NCI-H2227 treated with DMSO at 0.1 percent for 48 hours (cell line): ENCODE data around the gene FAF1.

ENCODE experiments used
- DNase-seq: peaks from one replicate; lab custom pipeline; 2025; lab: John Stamatoyannopoulos, UW

Gene FAF1

DNA sequence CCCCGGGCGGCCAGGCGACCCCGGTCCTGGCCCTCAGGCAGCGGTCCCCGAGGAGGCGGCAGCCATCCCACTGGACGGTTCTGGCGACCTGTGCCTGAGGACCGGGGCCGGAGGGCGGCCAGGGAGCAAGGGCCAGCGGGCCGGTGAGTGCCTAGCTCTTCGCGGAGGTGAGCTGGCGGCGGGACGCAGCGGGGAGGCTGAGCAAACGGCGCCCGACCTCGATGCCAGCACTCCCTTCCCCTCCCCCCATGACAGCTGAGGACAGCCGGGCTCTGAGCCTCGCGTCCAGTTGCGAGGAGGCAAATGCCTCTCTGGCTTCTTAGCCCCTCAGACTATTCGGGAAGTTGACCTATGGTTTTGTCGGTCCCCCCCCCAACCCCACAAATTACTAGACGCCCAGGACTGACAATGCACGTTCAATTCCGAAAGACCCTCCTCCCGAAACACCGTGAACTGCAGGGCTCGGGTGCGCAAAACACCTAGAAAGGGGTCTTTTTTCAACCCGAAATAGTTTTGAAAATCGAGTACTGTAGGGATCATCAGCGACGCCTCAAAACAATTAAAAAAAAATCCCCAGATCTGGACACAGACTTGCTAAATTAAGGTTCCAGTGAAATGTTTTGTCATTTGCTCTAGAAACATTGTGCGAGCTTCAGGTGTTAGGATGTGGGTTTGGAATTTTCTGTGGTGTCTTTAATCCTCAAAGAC lies 18.2 kb upstream of the FAF1 start:
- DNase-seq: peak; percentile 69

DNA sequence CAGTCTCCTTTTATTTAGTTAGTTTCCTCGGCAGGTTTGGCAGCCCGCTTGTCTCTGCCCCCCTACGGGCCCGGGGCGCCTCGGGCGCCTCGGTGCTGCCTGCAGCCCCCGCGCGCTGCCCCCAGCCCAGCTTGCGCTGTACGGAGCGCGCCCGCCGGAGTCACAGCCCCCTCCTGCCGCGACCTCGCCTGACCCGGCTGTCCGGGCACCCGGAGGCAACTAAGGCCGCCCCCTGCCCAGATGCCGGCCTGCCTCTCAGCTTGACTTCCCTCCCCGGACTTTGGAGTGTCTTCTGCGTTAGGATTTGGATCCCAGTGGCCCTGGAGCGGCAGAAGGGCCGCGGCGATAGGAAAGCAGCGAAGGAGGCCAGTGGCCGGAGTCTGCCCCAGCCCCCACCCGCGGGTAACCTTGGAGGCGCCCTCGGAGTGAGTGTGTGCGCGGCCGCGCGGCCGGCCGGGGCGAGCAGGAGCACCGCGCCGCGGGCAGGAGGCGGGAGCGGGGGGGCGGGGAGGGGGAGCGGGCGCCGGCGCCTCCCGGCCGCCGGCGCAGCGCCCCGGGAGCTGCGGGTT lies 17.6 kb upstream of the FAF1 start:
- DNase-seq: no peak

DNA sequence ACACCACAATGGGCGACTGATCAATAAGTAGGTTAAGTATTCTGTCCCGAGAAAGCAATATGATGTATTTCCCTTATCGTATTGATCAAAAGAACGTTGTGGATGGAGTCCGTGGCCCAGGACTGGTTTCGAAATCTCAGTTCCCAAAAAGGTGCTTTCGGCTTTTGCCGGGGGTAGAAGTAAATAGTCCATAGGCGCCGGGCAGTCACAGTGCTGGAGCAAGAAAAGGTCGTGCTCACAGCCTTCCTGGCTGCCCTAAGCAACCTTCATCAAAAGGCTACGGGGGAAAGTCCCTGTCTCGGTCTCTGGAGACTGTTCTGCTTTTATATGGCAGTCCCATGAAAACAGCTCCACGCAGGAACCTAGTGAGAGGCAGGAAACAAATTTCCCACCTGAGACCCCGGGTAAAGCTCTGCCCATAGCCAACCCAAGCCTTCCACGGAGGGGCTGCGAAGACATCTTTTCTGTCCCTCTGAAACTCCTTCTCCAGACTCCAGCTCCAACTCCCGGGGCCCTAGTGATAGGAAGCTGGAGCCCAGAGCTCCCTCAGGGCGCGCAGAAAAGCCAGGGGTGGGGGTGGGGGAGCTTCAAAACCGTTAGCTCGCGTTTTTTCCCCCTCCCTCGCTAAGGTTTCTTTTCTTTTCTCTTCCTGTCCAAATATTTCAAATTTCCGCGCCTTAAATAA lies 17.0 kb upstream of the FAF1 start:
- peak; percentile 75 for DNase-seq

DNA sequence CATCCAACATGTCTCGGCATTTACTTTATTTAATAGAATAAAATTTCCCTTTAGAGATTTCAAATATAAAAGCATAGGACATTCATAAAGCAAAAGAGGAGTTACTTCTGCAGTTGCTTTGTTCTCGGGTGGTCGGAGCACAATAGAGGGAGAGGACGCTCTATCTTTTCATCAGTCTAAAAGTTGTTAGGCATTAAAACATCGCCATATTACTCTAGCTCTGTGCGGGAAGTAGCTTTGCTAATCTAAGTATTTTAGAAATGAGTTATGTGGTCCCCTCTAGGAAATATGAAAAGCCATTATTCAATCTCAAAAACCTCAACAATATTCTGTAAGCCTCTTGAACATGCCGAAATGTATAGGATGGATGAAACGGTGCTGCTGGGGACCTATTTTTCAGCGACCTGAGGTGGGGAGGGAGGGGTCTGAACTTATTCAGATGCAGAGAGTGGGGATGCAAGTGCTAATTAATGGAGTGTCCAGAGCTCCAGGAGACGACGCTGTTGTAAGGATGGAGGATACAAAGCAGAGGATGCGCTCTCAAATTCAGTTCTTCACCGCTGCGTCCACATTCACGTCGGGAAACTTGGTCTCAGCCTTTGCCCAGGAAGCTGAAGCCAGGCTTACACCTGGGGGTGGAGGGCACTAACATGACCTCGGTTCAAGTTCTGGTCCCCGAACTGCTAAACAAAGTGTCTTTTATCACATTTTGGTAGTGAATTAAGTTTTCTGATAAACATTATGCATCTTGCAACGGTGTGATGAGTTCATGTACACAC lies 16.2 kb upstream of the FAF1 start:
- peak; percentile 80 for DNase-seq

DNA sequence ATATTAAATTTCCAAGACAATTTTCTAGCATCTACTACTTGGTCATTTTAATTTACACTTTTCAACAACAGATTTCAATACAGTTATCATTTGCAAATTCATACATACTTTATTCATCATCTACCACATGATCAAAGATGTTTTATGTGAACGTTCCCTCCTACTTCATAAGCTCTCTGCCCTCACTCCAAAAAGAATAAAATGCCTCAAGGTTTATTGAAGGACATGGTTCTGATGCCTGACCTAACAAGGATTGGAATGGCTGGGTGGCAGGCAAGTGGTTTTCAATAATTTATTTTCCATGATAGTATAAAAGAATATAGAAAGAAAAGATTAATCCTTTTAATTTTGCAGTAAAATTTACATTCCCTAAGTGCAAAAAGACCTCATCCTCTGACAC lies 15.4 kb upstream of the FAF1 start:
- no peak for DNase-seq

DNA sequence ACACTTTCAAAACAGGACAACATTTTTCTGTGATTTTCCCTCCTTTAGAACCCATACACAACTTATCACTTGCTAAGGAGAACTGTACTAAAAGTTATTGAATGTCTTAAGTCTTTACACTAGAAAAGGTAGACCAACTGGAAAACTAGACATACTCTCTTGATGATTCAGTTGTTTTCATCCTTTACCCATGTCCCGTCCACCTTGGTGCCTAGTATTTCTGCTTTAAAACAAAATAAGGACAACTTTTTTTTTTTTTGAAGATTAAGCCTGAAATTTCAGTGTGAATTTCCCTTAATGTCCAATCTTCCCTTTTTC lies 14.5 kb upstream of the FAF1 start:
- no peak for DNase-seq

DNA sequence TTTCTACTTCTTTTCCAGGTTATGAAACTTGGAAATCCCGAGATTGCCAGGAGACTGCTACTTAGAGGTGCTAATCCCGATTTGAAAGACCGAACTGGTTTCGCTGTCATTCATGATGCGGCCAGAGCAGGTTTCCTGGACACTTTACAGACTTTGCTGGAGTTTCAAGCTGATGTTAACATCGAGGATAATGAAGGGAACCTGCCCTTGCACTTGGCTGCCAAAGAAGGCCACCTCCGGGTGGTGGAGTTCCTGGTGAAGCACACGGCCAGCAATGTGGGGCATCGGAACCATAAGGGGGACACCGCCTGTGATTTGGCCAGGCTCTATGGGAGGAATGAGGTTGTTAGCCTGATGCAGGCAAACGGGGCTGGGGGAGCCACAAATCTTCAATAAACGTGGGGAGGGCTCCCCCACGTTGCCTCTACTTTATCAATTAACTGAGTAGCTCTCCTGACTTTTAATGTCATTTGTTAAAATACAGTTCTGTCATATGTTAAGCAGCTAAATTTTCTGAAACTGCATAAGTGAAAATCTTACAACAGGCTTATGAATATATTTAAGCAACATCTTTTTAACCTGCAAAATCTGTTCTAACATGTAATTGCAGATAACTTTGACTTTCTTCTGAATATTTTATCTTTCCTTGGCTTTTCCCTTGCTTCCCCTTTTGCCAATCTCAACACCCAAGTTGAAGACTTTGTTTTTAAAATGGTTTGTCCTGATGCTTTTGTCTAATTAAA lies 14.0 kb upstream of the FAF1 start:
- DNase-seq: no peak

DNA sequence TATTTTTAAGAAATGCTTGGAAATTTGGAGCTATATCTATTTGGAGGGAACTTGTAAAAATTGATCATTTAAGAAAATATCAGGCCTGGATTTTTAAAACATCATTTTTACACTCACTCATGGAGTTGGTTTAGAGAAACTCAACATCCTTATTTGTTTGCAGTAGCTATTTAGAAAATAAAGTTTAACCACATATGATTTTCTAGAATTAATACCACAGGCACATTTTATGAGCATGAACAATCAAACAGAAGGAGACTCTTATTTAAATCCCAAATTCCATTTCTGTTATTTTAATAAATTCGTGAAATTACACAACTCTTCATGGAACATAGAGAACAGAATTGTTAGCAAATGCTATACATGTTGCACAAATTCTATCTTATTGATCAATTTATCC lies 13.2 kb upstream of the FAF1 start:
- no peak for DNase-seq

DNA sequence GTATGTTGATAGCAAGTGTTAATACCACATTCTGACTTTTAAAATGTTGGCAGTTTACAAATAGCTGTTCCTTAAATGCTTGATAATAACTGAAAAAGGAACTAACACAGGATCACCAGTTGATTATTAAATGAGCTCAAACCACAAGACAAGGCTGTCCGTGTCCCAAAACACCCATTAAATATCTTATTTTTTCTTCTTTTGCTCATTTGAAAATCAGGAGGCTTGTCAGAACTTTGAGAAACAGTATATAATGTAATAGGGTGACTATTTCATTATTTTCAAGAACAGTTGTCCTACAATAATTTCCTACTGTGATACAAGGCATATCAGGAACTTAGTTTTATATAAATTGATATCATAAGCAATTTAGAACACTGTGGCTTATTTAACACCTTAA lies 12.7 kb upstream of the FAF1 start:
- no peak for DNase-seq

DNA sequence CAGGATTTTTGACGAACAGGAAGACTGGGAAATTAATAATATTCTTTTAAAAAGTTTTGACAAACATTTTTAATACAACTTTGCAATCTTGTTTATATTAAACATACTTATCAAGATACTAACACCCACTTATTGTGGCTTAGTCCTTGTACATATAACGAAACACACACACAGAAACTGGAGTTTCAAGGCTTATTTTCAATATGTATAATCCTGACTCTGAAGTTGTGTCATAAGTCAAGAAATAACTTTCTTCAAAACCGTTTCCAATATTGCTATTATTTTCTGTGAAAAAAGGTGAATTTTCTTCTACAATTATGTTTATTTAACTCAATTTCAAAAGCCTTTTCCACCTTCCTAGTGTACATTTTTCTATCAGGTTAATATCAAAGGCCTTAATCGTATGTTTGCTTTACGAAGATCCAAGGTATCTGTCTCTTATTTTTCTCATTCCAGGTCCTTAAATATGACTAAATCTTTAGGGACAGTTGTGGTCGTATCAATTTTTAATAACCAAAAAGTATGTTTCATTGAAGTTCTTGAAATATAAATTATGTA lies 11.8 kb upstream of the FAF1 start:
- no peak for DNase-seq

DNA sequence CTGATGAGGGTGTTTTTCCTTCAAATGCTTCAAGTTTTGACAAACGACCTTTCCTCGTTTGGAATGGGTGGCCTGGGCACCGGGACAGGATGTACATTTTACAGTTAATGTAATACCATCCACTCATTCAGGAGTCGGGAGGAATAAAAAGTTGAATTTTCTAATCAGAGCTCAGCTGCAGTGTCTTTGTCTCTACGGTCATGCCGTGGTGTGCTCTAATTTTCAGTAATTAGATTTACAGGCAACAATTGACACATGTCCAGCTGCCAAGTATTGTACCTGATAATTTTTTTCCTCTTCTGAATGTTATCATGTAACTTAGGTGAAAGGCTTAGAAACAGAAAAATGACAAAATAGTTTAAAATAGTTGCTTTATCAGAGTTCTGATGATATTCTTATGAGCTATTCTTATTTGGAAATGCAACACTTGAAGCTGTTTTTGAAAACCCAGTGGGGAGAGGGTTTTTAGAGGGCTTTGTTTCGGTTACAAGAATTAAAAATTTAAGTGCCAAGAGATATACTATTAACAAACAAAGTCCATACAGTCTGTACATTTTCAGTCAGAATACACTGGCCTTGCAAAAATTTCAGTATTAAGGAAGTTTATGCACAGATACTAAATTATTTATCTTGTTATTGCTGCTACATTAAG lies 11.0 kb upstream of the FAF1 start:
- no peak for DNase-seq

DNA sequence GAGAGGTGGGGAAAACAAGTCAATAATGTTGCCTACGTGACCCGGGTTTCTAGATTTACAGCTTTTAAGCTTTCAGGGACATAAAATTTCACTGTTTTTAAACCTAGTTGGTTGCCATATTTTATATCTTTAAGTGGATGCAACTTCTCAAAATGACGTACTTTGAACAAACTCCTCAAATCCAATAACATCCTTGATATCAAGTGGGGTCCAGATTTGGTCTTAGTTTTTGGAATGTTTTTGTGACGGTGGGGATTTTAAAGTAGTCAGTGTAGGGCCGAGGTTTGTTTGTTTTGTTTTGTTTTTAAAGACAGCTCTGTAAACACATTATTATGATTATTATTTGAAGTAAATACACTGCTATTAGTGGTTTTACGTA lies 10.4 kb upstream of the FAF1 start:
- DNase-seq: no peak

DNA sequence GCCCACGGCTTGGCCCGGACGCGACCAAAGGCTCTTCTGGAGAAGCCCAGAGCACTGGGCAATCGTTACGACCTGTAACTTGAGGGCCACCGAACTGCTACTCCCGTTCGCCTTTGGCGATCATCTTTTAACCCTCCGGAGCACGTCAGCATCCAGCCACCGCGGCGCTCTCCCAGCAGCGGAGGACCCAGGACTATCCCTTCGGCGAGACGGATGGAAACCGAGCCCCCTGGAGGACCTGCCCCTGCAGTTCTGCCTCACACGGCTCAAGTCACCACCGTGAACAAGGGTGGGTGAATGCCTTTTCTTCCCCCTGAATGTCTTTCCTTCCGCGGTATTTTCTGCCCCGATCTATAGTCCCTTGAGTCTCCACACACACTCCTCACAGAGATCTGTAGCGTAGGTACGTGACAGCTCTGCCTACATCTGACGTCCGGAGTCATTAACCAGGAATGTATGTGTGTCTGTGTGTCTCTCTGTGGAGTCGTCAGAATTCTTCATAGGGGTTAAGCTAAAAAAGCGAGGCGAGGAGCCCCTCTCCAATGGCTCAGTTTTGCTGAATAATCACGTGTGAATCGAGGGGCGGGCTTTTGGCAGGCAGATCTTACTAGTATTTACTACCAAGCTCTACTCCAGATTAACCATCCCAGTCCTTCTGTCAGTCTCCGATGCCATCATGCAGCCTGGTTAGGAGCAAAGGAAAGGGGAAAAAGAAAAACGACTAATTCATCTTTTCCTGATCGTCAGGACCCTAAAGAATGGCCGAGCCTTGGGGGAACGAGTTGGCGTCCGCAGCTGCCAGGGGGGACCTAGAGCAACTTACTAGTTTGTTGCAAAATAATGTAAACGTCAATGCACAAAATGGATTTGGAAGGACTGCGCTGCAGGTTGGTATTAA lies 9.8 kb upstream of the FAF1 start, which contains the start of gene CDKN2C:
Gene CDKN2C, plus strand, starts transcription at position 635 of the 898 bp plus-strand sequence. Its CDS starts 124 bp downstream, at position 759.
- DNase-seq: peak; percentile 87

DNA sequence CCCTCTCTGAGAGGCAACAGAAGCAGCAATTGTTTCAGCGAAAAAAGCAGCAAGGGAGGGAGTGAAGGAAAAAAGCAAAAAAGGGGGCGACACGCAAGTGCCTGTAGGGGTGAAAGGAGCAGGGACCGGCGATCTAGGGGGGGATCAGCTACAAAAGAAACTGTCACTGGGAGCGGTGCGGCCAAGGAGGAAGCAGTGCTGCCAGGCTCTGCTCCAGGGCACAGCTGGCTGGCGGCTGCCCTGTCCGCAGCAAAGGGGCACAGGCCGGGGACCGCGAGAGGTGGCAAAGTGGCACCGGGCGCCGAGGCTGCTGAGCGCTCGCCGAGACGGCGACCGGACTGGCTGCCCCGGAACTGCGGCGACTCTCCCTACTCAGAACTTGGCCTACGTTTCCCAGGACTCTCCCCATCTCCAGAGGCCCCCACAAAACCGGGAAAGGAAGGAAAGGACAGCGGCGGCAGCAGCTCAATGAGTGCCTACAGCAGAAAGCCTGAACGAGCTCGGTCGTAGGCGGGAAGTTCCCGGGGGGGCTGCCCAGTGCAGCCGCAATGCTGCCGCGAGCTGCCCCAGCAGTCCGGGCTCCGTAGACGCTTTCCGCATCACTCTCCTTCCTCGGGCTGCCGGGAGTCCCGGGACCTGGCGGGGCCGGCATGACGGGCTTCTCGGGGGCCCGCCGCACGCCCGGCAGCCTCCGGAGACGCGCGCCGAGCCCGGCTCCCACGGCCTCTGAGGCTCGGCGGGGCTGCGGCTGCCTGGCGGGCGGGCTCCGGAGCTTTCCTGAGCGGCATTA lies 8.9 kb upstream of the FAF1 start:
- DNase-seq: no peak

DNA sequence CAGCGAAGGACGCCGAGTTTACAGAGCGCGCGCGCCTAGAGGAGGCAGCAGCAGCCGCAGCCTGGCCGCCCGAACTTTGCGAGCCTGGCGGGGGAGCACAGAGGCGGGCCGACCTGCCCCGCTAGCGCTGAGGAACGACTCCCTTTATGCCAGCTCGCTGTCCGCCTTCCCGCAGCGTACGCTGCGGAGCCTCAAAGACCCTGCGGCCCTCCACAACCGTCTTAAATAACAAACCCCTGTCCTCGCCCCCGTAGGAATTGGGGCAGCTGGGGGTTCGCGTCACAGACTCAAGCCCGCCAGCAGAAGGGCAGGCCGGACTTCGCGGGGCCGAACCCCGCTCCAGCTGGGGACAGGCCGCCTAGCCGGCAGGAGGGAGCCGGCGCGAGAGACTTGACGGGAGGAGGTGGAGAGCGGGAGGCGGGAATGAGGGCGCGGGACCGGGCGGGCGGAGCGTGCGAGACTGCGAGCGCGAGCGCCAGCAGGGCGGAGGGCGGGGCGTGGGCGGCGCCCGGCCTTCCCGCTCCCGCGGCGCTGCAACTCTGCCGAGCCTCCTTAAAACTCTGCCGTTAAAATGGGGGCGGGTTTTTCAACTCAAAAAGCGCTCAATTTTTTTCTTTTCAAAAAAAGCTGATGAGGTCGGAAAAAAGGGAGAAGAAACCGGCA lies 8.2 kb upstream of the FAF1 start:
- peak; percentile 96 for DNase-seq

DNA sequence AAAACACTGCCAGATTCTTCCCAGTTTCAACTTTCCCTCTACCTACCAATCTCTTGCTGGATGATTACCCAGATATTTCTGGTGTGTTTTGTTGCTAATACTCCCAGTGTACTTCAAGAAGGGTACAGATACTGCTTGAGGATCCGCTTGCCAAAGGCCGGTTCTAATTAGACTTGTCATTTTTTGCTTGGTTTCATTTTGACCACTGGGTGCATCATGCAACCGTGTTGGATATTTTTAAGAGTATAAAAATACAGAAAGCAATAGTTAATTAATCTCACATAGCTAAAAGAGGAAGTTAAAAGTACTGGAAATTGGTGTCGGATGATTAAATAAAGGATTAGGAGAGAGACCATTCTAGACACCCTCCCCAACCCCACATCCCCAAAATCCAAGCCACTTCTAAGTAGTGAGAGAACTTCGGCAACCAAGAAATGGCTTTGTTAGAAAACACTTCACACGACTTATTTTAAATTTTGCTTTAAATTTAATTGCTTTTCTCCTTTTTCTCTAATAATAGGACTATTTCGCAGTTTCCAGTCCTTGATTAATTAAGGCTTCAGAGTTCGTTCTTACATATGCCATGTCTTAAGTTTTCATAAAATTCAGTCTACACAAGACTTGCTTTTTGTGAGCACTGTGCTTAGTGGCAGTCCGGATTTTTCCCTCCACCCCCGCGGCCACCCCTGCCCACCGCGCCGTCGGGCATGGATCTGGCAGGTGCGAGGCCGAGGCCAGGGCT lies 7.5 kb upstream of the FAF1 start:
- DNase-seq: peak; percentile 54

DNA sequence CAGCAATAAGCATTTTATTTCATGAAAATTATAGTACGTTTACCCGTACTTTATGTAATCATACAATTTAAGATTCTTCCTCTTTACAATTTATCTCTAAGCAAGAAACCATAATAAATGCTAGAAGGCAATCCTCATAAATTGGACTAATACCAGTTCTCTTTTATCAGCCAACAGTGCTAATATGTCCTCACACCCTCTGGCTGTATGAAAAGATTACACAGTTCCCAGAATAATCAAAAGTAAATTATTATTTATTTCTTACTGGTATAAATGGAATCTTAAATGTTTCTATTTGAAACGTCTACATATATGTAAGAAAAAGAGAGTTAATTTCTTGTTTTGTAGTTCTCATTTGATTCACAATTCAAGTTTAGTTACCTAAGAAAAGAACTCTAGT lies 6.9 kb upstream of the FAF1 start:
- DNase-seq: no peak

DNA sequence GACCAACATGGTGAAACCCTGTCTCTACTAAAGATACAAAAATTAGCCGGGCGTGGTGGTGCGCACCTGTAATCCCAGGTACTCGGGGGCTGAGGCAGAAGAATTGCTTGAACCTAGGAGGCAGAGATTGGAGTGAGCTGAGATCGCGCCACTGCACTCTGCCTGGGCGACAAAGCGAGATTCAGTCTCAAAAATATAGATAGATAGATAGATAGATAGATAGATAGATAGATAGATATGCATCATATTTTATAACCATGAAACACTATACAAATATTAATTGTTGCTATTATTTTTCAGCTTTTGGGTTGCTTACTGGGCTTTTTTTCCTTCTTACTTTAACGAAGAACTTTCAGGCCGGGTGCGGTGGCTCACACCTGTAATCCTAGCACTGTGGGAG lies 4.8 kb upstream of the FAF1 start:
- DNase-seq: no peak
